Activated T-cell treated with anti-CD3 and anti-CD28 coated beads, Interleukin-2, amount 50 U/mL, for 72 hours (primary cell): ENCODE measurements around the gene DES. TPM values are rescaled to one million over a fixed set of nuclear protein-coding genes. Genes with fewer than 3 reads are reported as not detected.
"Not testable (repeated sequence)": the region's sequence is repeated elsewhere in the genome, so short reads cannot be mapped to it uniquely, and the experiment has no call there.

ENCODE experiments used
- ATAC-seq, 2 donors: fragments of 150-1000 bp; cut with Tn5 transposase; replicated peaks in 1 of 2; 2 replicates each; pipeline ENCODE4 v1.10.0; 2021; ENCODE audit warnings: moderate library complexity in 2 of 2, mild to moderate bottlenecking in 1 of 2
- DNase-seq, 2 donors: peaks; one replicate each; pipeline ENCODE4 v3.0.0; 2021 to 2022; ENCODE audit warnings: mixed read lengths in 1 of 2
- H3K27ac Mint-ChIP-seq: one replicate; pipeline ENCODE4 v1.8.0; 2022; ENCODE audit warnings: mild to moderate bottlenecking, moderate library complexity, mixed read lengths
- H3K27me3 Mint-ChIP-seq: one replicate; pipeline ENCODE4 v1.8.0; 2022; ENCODE audit warnings: low read depth, mixed read lengths
- H3K36me3 Mint-ChIP-seq, 2 donors: one replicate each; pipeline ENCODE4 v1.8.0; 2022; ENCODE audit warnings: mixed read lengths in 2 of 2, mild to moderate bottlenecking in 1 of 2; ENCODE audit not compliant: insufficient read depth in 2 of 2
- H3K4me1 Mint-ChIP-seq: one replicate; pipeline ENCODE4 v1.8.0; 2022; ENCODE audit warnings: low read depth, mixed read lengths
- H3K4me3 Mint-ChIP-seq, 2 donors: one replicate each; pipeline ENCODE4 v1.8.0; 2022; ENCODE audit warnings: mild to moderate bottlenecking in 2 of 2, mixed read lengths in 2 of 2, moderate library complexity in 2 of 2
- H3K9me3 Mint-ChIP-seq, 2 donors: one replicate each; pipeline ENCODE4 v1.8.0; 2022; ENCODE audit warnings: mixed read lengths in 2 of 2
- total RNA-seq, 2 donors: library from RNA; stranded (reverse); gene quantifications; one replicate each; pipeline ENCODE4 v1.2.3, GENCODE V29; 2022

The DES gene
- total RNA-seq, 2 donors from 2014 or later, result 0.10 TPM; not detected in 1

DNA sequence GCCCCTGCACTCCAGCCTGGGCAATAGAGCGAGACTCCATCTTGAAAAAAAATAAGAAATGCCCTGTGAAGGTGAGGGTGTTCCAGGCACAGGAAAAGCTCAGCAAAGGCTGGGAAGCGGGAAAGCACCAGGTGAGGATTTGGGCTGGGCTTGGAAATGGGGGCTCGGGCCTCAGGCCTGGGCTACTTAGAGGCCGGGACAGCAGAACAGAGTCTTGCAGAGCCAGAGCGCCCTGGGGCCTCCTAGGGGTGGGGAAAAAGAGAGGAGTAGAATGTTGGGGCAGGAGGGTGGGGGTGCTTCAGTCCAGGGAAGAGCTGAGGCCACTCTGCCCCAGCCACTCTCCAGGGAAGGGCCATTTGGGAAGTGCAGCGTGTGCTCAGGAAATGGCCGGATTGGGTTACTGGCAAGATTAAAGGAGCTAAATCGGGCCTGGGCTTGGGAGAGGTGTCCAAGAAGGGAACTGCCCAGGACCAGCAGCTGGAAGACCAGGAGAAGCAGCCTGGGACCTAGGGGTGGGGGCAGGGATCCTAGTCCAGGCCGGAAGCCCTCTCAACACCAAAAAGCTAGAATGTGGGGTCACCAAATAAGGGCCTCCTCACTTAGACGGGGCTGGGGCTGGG is 13.8 kb upstream of the DES start:
- H3K36me3 Mint-ChIP-seq, result no peaks in the 10 kb centered on the region
- ATAC-seq (no peak), DNase-seq (no peak)
- H3K4me1 Mint-ChIP-seq, result no peaks in the 10 kb centered on the region
- H3K27ac Mint-ChIP-seq, result no peak overlapping the region
- no peak overlapping the region for H3K4me3 Mint-ChIP-seq
- H3K27me3 Mint-ChIP-seq, result peaks cover 16% of the 10 kb centered on the region
- H3K9me3 Mint-ChIP-seq, result no peaks in the 10 kb centered on the region

GRCh38 chr2:219404954-219405353 is 13.2 kb upstream of the DES start:
- Mint-ChIP-seq H3K4me1 (no peaks in the 10 kb centered on the region), H3K9me3 (no peaks in the 10 kb centered on the region), H3K27me3 (peaks cover 16% of the 10 kb centered on the region), H3K4me3 (no peak overlapping the region), H3K36me3 (no peaks in the 10 kb centered on the region), H3K27ac (no peak overlapping the region)
- DNase-seq (no peak), ATAC-seq (no peak)

DNA sequence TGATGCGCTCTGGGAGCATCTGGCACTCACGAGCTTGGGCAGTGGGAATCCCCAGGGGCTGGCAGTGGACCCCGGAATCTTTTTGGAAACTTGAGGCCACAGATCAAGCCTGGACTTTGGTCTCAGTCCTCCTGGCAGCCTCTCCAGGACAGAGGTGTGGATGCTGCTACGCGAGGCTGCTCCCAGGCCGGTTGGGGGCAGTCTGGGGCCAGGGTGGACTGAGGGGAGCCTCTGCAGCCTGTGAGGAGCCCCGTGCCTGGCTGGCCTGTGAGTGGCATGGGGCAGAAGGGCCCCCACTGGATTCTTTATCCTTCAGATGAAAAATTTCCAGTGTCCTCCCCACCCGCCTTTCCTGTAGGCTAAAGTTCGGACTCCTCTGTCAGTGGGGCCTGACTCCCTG is 12.7 kb upstream of the DES start:
- ATAC-seq, result no peak
- H3K27me3 Mint-ChIP-seq, result peaks cover 16% of the 10 kb centered on the region

DNA sequence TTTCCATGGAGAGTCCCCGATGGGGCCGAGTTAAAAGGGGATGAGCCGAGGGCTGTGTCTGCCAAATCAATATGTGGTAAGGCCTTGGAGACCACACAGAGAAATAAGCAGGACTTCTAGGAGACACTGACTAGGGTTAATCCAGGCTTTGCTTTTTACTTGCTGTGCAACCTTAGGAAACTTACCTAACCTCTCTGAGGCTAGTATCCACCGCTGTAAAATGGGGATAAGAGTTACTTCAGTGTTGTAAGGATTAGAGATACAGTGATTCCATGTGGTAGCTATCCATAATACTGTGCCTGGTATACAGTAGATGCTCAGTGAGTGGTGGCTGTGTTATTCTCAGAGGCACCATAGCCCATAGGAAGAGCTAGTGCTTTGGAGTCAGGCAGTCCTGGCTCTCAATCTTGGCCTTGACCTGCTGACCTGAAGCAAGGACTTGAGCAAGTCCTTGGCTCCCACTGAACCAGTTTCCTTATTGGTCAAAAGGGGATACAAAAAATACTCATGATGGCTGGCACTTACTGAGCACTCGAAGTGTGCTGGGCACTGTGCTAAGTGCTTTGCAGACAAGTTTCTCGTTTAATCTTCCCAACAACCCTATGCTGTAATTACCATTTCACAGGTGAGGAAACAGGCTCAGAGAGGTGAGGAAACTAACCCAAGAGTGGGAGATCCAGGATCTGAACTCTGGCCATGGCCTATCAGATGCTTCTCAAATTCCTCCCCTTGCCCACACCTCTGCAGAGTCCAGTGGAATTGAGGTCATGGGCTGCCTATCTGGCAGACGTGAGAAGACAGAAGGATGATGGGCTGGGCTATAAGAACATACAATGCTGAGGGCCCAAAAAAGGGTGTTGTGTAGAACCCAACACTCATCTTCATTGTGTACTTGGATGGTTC is 12.0 kb upstream of the DES start:
- Mint-ChIP-seq H3K36me3 (no peaks in the 10 kb centered on the region), H3K27me3 (peaks cover 16% of the 10 kb centered on the region), H3K27ac (no peak overlapping the region), H3K9me3 (no peaks in the 10 kb centered on the region), H3K4me3 (no peak overlapping the region), H3K4me1 (no peaks in the 10 kb centered on the region)
- ATAC-seq, result no peak
- no peak for DNase-seq

More for the DNA sequence above, 12.7 kb upstream of the DES start:
- no peaks in the 10 kb centered on the region for H3K4me1 Mint-ChIP-seq
- H3K36me3 Mint-ChIP-seq, result no peaks in the 10 kb centered on the region
- H3K27ac Mint-ChIP-seq, result no peak overlapping the region
- H3K9me3 Mint-ChIP-seq, result no peaks in the 10 kb centered on the region
- H3K4me3 Mint-ChIP-seq, result no peak overlapping the region
- no peak for DNase-seq

DNA sequence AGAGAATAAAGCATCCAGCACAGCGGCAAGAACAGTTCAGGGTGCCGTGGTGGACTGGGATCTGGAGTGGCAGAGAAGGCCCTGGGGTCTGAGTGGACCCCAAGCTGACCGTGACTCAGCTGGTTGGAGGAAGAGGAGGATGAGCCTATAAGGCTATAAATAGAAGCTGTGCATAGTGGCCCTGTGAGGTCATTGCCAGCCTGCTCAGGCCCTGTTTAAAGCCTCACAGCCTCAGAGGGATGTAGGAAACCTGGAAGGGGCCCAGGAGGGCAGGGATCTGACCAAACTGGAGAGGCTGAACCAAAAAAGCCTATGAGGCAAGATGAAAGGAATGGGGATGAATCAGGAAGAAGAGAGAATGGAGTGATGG is 11.3 kb upstream of the DES start:
- Mint-ChIP-seq H3K27me3 (peaks cover 16% of the 10 kb centered on the region), H3K36me3 (peaks cover 0 to 2% of the 10 kb centered on the region in 2 donors), H3K4me1 (no peaks in the 10 kb centered on the region), H3K27ac (no peak overlapping the region), H3K4me3 (no peak overlapping the region), H3K9me3 (peaks cover 0 to 2% of the 10 kb centered on the region in 2 donors)
- DNase-seq, result no peak
- ATAC-seq, result no peak

- H3K4me1 Mint-ChIP-seq, ATAC-seq, H3K4me3 Mint-ChIP-seq, DNase-seq, H3K27ac Mint-ChIP-seq, H3K9me3 Mint-ChIP-seq, H3K36me3 Mint-ChIP-seq: not testable (repeated sequence)
- H3K27me3 Mint-ChIP-seq, result peaks cover 11% of the 10 kb centered on the region
Observed at GRCh38 chr2:219407343-219407742, 10.8 kb upstream of the DES start.

GRCh38 chr2:219408204-219408603 is 10.0 kb upstream of the DES start:
- ATAC-seq, result no peak
- H3K27me3 Mint-ChIP-seq, result peaks cover 9% of the 10 kb centered on the region

GRCh38 chr2:219408631-219409030 is 9.5 kb upstream of the DES start:
- H3K27ac Mint-ChIP-seq, result no peak overlapping the region
- no peak overlapping the region for H3K4me3 Mint-ChIP-seq
- ATAC-seq (no peak), DNase-seq (no peak)
- peaks cover 1 to 2% of the 10 kb centered on the region in 2 donors for H3K9me3 Mint-ChIP-seq
- H3K4me1 Mint-ChIP-seq, result no peaks in the 10 kb centered on the region
- H3K27me3 Mint-ChIP-seq, result peaks cover 4% of the 10 kb centered on the region
- H3K36me3 Mint-ChIP-seq, result peaks cover 0 to 2% of the 10 kb centered on the region in 2 donors

More at GRCh38 chr2:219408204-219408603, 10.0 kb upstream of the DES start:
- H3K4me1 Mint-ChIP-seq, result no peaks in the 10 kb centered on the region
- peaks cover 1 to 2% of the 10 kb centered on the region in 2 donors for H3K9me3 Mint-ChIP-seq
- H3K27ac Mint-ChIP-seq, result no peak overlapping the region
- no peak for DNase-seq
- H3K36me3 Mint-ChIP-seq, result peaks cover 0 to 2% of the 10 kb centered on the region in 2 donors
- no peak overlapping the region for H3K4me3 Mint-ChIP-seq

- ATAC-seq (no peak), DNase-seq (no peak)
- no peaks in the 10 kb centered on the region for H3K4me1 Mint-ChIP-seq
- H3K27ac Mint-ChIP-seq, result no peak overlapping the region
- H3K4me3 Mint-ChIP-seq, result no peak overlapping the region
- H3K27me3 Mint-ChIP-seq, result no peaks in the 10 kb centered on the region
- peaks cover 0 to 2% of the 10 kb centered on the region in 2 donors for H3K36me3 Mint-ChIP-seq
- peaks cover 1 to 2% of the 10 kb centered on the region in 2 donors for H3K9me3 Mint-ChIP-seq
Observed at GRCh38 chr2:219409619-219410018, 8.6 kb upstream of the DES start.

DNA sequence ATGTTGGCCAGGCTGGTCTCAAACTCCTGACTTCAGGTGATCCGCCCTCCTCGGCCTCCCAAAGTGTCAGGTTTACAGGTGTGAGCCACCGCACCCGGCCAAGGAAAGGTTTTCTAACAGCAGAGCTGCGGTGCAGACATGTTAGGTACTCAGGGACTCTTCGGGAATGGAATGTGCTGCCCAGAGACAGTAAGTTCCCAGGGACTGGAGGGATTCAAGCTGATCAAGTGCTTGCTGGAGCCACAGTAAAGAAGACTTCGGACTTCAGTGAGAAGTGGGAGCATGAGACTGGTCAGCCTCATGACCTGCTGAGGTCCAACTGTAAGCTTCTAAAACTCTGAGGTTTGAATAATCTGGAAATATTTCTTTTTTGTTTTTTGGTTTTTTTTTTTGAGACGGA is 7.8 kb upstream of the DES start:
- no peak overlapping the region for H3K4me3 Mint-ChIP-seq
- no peak overlapping the region for H3K27ac Mint-ChIP-seq
- ATAC-seq (no peak), DNase-seq (no peak)
- peaks cover 1 to 2% of the 10 kb centered on the region in 2 donors for H3K9me3 Mint-ChIP-seq
- H3K36me3 Mint-ChIP-seq, result peaks cover 0 to 2% of the 10 kb centered on the region in 2 donors
- H3K4me1 Mint-ChIP-seq, result no peaks in the 10 kb centered on the region
- peaks cover under 1% of the 10 kb centered on the region for H3K27me3 Mint-ChIP-seq

- DNase-seq, result no peak
- Mint-ChIP-seq H3K4me3 (no peak overlapping the region), H3K27ac (no peak overlapping the region), H3K9me3 (peaks cover 1 to 2% of the 10 kb centered on the region in 2 donors), H3K4me1 (no peaks in the 10 kb centered on the region), H3K36me3 (peaks cover 0 to 2% of the 10 kb centered on the region in 2 donors), H3K27me3 (peaks cover 25% of the 10 kb centered on the region)
- no peak for ATAC-seq
Observed at GRCh38 chr2:219414857-219415256, 3.3 kb upstream of the DES start.

DNA sequence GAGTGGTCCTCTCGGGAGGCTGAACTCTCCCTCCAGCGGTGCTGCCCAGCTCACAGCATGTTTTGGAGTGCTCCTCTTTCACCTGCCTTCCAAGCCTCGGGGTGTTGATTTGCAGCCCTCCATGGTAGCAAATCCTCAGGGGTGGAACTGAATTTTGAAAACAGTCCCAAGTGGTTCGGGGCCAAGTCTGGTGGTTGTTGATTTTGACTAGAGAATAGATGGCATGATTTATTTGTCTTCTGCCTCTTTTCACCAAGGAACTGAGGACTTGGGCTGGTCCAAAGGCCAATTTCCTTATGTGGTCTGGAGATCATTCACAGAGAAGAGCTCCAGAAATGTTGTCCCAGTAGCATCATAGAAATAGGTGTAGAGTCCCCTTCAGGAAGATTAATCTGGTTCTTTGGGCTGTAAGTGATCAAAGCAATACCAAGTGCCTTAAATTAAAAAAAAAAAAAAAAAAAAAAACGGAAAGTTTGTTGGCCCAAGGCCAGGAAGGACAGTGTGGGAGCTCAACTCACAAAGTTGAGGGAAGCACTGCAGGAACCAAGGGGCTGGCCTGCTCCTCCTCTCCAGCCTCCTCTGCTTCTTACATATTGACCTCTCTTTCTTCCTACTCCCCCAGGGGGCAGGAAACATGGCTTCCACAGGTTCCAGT is 2.5 kb upstream of the DES start:
- Mint-ChIP-seq H3K36me3 (peaks cover 0 to 2% of the 10 kb centered on the region in 2 donors), H3K4me3 (no peak overlapping the region), H3K9me3 (peaks cover 1 to 2% of the 10 kb centered on the region in 2 donors), H3K27me3 (peaks cover 30% of the 10 kb centered on the region), H3K27ac (no peak overlapping the region), H3K4me1 (no peaks in the 10 kb centered on the region)
- no peak for ATAC-seq
- no peak for DNase-seq

DNA sequence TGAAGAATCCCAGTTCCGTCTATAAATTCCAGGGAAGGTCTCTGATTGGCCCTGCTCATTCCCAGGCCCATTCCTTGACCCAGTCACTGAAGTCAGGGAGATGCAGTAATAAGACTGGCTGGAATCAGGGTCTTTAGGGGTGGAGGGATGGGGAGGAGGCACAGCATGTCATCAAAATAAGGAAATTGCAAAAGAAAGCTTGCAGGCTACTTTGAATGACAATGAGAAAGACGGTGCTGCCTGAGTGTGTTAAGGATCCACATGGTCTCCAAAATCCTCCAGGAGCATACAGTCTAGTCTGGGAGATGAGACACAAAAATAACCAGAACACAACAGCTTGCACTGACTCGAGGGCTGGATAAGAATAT is 2.0 kb upstream of the DES start:
- peaks cover 1 to 2% of the 10 kb centered on the region in 2 donors for H3K9me3 Mint-ChIP-seq
- H3K4me1 Mint-ChIP-seq, result no peaks in the 10 kb centered on the region
- H3K4me3 Mint-ChIP-seq, result no peak overlapping the region
- H3K36me3 Mint-ChIP-seq, result peaks cover 0 to 2% of the 10 kb centered on the region in 2 donors
- peaks cover 30% of the 10 kb centered on the region for H3K27me3 Mint-ChIP-seq
- DNase-seq, result no peak
- H3K27ac Mint-ChIP-seq, result no peak overlapping the region
- ATAC-seq, result no peak
